ENCODE data around the gene SRI.

SRI gene

DNA sequence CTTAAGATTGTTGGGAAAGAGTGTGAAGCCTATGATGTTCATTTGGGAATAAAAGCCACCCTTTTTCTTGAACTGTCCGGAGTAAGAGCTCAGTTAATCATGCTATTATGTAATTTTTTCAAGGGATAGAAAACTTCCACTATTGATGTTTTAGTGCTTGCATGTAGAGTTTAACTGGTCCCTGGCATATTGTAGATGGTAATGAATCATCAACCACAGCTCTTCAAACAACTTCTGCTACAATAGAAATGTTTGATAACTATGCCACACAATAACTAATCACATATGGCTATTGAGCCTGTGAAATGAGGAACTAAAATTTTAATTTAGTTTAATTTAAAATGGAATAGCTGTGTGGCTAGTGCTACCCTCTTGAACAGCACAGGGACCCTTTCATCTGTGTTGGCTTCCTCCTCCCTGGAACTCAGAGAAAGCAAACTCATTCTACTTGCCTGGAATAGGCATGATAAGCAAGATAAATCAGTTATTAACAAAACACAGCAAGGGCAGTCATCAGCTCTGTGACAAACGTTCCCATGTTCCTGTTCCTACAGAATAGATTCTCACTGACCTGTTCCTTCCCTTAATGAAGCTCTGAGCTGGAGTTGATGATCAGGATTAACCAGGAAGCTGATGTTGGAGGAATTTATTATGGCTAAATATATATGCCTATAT is 4.9 kb upstream of the SRI start:
- DNase-seq: no peak

DNA sequence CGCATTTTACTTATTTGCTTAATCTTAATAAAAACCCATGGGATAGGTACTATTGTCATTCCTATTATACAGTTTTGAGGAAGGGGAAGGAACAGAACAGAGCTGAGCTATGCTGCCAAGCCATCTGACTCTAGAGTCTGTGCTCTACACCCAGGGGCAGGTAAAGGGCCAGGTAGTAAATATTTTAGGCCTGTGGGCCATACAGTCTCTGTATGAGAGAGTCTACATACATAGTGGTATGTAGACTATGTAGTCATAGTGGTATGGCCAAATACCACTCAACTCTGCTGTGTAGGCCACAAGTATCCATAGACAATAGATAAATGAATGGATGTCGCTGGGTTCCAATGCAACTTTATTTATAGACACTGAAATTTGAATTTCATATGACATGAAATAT is 3.4 kb upstream of the SRI start:
- DNase-seq: no peak

DNA sequence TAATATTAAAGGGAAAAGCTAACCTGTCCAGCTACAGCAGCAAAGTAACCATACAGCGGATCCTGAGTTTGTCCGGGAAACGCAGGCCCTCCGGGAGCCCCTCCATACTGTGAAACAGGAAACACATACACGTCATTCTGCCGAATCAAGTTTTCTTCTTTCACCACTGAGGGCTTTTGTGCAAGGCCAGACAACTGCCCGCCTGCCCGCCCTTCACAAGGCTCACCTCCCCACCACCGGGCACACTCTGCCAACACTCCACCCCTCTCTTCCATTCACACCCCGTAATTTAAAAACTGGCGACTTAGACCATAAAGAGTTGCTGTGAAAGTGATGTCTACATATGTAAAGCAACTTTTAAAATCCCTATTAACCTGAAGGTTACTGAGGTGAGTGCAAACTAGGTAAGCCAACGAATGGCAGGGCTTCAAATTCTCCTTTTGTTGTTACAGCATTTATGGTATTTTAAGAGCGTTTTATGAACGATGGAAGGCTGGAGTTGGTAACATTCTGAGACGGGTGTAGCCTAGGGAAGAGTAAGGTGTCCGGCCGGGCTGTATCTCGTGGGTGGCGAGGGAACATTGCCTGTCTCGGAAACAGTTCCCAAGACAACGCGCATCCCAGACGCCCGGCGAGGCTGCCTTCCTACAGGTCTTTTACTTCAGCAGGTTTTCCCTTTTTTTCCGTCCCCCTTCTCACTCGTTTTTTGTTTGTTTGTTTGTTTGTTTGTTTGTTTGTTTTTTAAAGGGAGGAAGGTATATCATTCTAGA is 817 bp downstream of the SRI start:
- DNase-seq: no peak

- DNase-seq: no peak
Observed at GRCh38 chr7:88218429-88218745, 1.5 kb downstream of the SRI start.

GRCh38 chr7:88217675-88218428 is 2.0 kb downstream of the SRI start:
- no peak for DNase-seq

DNA sequence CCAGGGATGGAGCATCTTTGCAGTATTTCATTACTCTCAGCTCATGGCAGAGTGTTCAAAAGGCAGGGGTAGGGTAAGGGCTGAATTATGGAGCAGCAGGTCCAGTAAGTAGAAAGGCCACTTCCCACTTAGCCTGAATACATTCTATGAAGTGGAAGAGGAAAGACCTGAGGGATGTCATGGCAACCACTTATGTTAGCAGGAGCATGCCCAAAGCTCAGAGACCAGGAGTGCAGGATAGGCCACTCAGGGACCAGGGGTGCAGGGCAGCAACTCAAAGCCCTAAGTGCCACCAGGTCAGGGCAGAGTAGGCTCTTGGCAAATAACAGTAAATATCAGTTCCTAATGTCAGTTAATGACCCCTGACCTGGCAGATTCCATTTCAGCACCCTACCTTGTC is 3.6 kb downstream of the SRI start:
- no peak for DNase-seq

GRCh38 chr7:88215295-88215694 is 4.5 kb downstream of the SRI start:
- no peak for DNase-seq

GRCh38 chr7:88214456-88214855 is 5.4 kb downstream of the SRI start:
- no peak for DNase-seq

DNA sequence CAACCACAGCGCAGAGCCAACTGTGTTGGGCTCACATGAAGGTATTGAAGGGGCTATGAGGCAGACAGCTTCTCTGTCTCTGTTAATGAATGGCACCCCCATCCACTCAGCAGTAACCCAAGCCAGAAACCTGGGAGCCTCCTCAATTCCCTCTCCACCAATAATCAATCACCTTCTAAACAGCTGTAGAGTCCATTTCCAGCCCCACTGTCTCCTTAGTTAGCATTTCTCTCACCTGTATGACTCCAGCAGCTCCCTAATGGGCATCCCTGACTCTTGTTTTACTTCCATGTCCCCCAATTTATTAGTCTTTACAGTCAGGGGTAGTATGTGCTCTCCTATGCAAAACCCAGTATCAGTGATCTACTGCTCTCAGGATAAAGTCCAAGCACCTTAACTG is 6.9 kb downstream of the SRI start:
- no peak for DNase-seq

GRCh38 chr7:88208521-88208920 is 11.3 kb downstream of the SRI start:
- no peak for DNase-seq

- DNase-seq: no peak
Observed at GRCh38 chr7:88206254-88206653, 13.6 kb downstream of the SRI start.

DNA sequence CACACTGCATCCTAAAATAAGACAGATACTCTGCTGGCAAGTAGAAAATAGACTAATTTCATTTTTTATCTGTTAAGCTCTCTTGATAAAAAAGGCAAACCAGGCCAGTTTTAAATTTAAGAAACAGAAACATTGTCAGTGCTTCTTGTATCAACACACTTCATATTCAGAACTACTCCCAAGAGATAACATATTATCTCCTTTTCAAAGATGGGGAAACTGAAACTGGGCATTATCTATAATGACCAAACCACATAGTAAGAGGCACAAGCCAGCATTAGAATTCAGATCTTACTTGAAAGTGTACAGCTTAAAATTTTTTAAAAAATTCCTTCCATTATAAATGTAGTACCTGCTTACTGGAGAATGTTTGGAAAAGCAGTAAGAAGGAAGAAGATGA is 14.7 kb downstream of the SRI start:
- DNase-seq: no peak

DNA sequence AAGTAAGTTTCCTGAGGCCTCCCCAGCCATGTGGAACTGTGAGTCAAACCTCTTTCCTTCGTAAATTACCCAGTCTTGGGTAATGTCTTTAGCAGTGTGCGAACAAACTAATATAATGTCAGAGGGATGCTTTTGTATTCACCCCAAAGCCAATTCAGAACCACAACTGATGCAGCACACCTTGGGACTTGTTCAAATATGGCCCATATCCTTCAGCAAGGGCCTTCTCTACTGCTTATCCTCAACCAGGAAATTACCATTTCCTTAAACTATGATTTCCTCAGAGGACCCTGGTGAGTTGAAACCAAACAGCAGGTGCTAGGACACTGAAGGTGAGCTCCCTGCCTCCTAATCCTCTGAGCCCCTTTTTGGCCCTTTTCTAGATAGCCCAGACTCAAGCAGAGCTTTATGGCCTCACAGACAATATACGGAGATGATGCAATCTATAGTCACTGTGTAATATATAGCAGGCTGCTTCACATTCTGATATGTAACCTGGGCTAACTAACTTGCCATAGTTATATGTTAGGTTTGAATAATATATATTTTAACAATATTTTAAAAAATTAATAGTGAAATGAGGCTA is 15.2 kb downstream of the SRI start:
- DNase-seq: no peak

DNA sequence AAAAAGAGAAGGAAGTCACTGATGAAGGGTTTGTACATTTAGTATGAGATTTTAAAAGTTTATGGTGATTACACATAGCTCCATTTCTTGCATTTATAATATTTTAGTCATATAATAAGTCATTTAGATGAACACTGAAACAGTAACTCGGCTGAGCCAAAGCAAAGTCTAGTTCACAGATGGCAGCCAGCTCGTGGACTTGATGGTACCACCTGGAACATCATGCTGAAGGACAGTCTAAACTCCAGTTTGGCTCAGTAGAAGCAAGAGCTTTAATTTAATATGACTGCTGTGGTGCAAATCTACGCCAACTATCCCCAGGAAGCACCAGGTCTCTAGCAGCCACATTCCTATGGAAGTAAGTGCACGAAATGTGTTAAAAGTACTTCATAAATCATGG is 16.4 kb downstream of the SRI start:
- DNase-seq: no peak

- DNase-seq: no peak
Observed at GRCh38 chr7:88202799-88203198, 17.0 kb downstream of the SRI start.

DNA sequence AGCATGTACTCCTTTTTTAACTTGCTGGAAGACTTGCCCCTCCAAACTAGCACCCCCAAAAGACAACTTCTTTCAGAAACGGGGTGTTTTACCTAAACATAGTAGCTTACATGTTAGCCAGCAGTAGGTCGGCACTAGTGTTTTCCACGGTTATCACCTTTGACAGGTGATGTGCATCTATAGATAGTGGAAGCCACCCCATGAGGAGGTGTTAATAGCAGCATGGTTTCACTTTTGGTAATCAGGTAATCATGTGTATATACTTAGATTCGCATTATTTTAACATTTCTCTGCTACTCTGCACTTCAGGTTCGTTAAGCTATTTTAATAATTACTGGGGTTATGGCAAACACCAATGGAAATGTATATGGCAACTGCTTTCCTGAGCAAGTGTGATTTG is 17.6 kb downstream of the SRI start:
- DNase-seq: no peak

DNA sequence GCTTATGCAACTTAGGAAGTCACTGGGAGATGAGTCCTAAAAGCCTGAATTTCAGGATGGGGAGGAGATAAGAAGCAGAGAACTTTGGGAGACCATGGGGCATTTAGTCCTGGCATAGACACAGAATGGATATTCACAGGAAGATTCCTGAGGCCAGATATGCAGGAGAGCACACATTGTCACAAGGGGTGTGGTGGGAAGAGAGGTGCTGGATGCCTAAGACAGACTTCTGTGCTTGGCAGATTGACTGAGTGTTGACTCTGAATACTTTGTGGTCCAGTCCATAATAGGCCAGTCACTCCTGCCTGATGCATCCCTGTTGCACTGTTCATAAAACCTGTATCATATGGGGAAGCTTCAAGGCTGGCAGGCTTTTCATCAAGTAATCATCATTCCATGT is 18.5 kb downstream of the SRI start:
- DNase-seq: no peak

DNA sequence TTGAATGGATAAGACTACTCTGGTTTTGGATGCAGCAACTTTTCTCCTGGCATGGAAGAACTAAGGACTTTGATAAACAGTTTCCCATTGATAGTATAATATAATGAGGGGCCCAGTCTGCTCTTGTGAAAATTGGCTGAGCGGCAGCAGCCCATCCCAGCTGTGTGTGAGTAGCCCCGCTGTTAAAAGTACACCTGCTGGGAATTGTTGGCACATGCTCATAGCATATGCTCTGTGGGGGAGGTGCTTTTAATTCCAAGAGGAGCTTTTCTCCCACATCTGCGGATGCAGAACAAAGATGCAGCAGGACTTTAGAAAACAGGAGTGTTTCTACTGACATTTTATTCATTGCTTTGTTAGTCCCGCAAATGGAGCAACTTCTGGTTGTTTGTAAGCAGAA is 19.0 kb downstream of the SRI start:
- no peak for DNase-seq

DNA sequence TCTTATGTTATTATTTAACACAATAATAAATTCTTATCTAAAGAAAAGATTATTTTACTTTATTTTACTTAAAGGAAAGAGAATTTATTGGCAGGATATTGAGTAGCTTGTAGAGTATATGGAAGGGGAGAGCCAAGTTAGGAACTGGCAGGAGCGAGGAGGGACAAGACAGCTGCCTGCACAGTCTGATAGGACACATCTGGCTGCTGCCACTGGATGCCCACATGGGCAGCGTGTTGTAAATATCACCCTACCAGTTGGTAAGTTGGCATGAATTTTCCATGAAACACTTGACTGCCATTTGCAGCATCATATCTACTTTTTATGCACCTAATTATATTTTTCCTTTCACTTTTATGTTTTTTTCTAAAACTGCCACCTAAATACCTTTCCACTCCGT is 19.6 kb downstream of the SRI start:
- no peak for DNase-seq

DNA sequence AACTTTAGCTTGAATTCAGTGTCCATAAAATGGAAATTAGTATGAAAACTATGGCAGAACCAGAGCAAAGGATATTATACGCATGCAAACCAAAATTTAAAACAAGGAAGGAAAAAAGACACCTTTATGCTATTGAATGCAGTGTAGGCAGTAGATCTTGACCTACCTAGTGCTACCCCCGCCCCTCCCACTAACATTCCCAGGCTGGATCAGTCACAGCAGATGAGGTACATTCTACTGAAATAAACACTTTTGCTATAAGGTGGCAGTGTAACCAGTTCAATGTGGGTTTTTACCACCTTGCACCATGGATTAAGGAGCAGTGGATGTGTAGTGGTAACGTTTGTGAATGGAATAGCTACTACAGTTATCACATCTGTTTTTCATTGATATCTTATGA is 27.9 kb downstream of the SRI start:
- DNase-seq: no peak

DNA sequence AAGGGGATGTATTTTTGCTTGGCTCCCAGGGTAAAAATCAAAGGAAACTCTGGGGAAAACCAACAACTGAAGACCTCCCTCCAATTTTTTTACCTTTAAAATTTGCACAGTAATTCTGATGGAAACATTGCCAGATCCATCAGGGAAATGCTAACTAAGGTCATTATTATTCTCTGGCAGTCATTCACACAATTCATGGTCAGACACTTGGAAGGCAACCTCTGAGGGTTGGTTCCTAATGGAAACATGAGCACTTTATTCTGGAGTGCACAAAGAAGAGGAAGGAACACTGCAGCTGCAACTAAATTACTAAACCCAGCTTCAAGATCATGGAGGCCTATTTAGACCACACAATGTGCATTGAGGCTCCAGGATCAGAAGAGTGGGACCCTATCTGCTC is 34.2 kb downstream of the SRI start:
- no peak for DNase-seq

DNA sequence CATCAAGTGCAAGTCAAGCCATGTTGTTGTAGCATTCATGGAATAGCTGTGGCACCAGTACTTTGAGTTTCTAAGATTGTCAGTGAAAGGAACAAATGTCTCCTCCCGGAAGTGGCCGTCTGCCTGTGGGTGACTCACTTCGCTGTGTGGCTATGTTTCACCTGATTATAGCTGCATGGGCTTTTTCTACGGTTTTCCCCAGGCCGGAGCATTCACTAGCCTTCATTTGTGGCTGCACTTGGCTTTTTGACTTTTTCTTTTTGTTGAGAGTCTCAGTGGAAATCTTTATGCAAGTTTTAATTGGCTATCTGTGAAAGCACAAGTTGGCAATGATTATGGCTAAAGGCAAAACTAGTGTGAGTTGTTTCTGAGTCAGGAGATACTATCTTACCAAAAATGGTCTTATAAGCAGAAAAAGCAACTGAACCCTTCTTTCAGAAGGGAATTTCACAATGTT is 35.0 kb downstream of the SRI start:
- DNase-seq: no peak

DNA sequence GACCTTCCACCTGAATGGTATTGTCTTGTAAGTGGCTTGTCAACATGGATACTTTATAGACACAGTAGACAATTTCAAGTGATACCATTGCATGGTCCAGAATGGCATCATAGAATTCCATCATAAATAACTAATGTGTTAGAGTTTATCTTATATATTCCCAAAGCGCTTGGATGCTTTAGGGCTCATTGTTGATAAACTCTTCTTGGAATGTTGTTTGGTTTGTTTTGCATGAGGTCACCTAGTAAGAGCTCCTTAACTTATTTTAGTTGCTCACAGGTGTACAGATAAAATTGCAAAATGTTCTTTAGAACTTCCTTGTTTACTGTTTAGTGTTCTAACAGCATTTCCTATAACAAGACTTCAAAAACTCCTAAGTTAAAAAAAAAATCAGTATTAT is 36.8 kb downstream of the SRI start:
- no peak for DNase-seq

DNA sequence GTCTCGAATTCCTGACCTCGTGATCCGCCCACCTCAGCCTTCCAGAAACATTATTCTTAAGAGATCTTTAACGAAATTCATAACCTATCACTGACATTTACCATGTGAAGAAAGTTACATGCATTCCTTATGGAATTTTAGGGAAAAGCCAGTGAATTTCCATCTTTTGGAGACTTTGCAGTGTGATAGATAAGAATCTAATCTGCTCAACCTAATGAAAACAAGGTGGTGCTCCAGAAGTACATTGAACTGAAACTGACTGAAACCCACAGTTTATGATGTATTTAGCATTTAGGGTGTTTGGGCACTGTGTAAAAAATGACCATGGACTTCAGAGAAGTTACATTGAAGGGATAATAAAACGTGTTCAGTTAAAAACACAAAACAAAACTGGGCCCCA is 43.6 kb downstream of the SRI start:
- DNase-seq: no peak

All from NCI-H446 treated with DMSO at 0.1 percent for 48 hours (cell line).